ENCODE results near the gene MAPK10.
"Not testable (repeated sequence)": the region's sequence is repeated elsewhere in the genome, so short reads cannot be mapped to it uniquely, and the experiment has no call there.

Gene MAPK10

DNA sequence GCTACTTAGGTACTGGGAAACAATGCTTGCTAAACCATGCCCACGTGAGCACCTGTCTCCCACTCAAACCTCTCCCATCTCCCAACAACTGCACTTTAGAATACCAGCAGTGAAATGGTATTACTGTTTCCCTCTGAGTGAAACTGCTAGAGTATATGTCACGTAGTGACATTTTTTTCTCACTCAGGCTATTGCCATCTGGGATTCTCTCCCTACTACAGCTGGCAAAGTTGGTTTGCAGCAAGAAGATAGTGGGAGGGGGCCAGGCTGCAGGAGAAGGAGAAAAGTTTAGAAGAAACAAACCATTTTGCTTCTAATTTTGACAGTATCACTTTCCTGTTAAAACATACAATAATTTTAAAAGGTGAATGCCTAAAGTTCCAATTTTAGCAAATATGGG lies 358.3 kb downstream of the MAPK10 start:
- FAIRE-seq, result no peak
- DNase-seq (ENCODE audit: insufficient read length, low spot score), result no peak

GRCh38 chr4:85995361-85995760 lies 364.5 kb downstream of the MAPK10 start:
- FAIRE-seq, result no peak
- no peak for DNase-seq (ENCODE audit: insufficient read length, low spot score)

- DNase-seq (ENCODE audit: insufficient read length, low spot score), result no peak
- no peak for FAIRE-seq
Observed at GRCh38 chr4:85994576-85994975, 365.3 kb downstream of the MAPK10 start.

DNA sequence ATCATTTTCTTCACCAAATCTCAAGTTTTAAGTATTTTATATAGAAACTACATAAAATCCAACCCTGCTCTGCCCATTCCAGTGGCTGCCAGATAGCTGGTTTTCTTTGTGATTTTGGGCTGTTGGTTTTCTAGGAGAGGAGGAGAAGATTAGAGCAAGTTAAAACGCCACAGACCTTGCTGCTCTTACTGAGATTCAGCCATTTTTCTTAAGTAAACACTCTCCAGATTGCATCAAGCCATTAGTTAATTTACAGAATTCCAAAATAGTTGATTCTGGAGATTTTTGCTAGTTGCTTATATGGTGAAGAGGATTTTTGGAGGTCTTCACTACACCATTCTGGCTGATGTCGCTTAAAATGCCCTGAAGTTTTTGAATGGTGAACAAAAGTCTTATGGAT lies 366.2 kb downstream of the MAPK10 start:
- DNase-seq (ENCODE audit: insufficient read length, low spot score), result no peak
- FAIRE-seq, result no peak

GRCh38 chr4:85986266-85986665 lies 373.6 kb downstream of the MAPK10 start:
- FAIRE-seq, result no peak

GRCh38 chr4:85979276-85979675 lies 380.6 kb downstream of the MAPK10 start:
- DNase-seq (ENCODE audit: insufficient read length, low spot score) (no peak), FAIRE-seq (peak; percentile 51)

More at GRCh38 chr4:85986266-85986665, 373.6 kb downstream of the MAPK10 start:
- DNase-seq (ENCODE audit: insufficient read length, low spot score), result no peak

DNA sequence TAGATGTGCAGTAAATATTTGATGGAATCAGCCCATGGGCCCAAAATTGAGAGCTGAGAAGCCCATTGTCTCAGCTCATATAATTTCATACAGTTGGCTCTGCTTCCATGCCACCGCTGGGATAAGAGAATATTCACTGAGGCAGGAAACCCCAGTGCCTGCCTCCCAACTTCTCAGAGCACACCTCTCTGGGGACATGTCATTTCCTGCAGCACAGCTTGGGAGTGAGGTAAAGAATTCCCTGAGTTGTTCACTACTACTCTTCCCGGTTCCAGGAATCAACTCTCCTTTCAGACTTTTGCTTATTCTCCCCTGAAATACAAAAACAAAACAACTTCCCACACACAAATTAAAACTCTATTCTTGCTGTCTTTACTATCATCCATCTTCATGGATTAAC lies 389.3 kb downstream of the MAPK10 start:
- FAIRE-seq, result no peak
- DNase-seq (ENCODE audit: insufficient read length, low spot score), result no peak

DNA sequence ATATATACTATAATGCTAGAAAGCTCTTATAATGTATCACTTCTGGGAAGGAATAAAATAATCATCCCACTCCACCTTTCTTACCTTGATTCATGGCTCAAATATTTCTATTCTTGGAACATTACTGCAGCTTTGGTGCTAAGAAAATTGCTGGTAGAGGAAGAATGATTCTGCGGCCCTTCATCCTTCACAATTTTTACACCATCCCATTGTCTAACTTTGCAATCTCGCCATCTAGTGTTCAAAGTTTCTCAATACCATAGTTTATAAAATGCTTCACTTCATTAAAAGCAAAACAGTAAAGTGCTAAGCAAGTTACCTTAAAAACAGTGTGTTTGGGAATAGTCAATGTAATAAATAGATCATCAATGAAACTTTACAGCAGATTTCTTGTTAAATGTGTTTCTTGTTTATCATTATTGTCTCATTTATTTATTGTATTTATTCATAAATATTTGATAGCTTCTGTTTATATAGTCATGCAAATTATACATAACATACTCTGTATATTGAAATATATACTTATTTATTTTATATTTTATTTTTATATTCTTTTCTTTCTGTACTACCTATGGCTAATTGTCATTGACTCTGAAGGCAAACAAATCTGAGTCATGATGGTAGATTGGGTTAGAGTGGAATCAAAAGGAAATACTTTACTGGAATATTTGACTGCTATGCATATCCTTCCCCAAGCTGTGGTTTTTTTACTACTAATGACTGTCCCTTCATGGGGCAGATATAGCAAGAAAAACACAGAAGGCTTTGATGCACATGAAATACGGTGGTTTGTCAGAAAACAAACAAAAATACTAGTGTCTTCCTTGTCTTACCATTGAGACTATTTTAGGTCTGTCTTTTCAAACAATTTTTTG lies 390.7 kb downstream of the MAPK10 start:
- peak; percentile 7 for DNase-seq (ENCODE audit: insufficient read length, low spot score)
- peak; percentile 86 for FAIRE-seq

DNA sequence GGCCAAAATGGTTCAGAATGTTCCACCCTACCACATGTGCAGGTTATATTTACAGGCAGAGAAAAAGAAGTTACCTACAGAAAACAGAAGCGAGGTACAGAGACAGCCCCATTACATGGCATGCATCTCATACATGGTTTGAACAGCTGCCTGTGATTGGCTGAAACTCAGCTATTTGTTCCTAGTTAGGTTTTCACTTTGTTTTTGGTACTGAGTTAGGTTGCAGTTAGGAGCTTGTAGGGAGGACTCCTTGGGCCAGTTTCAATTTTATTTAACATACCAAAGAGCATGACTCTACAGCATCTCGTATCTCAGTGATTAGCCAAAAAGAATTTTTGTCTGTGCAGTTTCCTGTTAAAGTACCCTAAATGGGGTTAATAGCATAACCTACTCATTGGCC lies 392.0 kb downstream of the MAPK10 start:
- DNase-seq (ENCODE audit: insufficient read length, low spot score) (no peak), FAIRE-seq (no peak)

- DNase-seq (ENCODE audit: insufficient read length, low spot score) (no peak), FAIRE-seq (no peak)
Observed at GRCh38 chr4:85966373-85966772, 393.5 kb downstream of the MAPK10 start.

- DNase-seq (ENCODE audit: insufficient read length, low spot score), result no peak
- FAIRE-seq, result no peak
Observed at GRCh38 chr4:85965529-85965928, 394.3 kb downstream of the MAPK10 start.

- DNase-seq (ENCODE audit: insufficient read length, low spot score); FAIRE-seq: not testable (repeated sequence)
Observed at GRCh38 chr4:85965017-85965416, 394.8 kb downstream of the MAPK10 start.

- no peak for FAIRE-seq
Observed at GRCh38 chr4:85964298-85964697, 395.6 kb downstream of the MAPK10 start.

DNA sequence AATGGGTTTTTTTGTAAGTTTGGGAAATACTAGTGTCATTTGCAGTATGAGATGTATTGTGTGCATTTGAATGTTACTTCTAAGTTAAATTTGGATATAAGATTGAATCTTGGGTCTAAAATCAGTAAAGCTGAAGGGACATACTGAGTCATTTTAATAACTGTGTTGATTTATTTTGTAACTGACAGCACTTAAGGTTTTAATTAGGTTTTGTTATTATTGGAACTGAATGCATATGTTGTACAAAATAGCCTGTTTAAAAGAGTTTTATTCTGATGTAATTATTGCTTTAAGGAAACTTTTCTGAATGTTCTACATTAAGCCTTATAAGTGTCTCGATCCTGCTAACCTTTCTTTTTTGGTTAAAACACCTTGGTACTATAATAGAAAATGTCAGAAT lies 396.6 kb downstream of the MAPK10 start:
- FAIRE-seq, result no peak
- no peak for DNase-seq (ENCODE audit: insufficient read length, low spot score)

More at GRCh38 chr4:85964298-85964697, 395.6 kb downstream of the MAPK10 start:
- DNase-seq (ENCODE audit: insufficient read length, low spot score), result no peak

DNA sequence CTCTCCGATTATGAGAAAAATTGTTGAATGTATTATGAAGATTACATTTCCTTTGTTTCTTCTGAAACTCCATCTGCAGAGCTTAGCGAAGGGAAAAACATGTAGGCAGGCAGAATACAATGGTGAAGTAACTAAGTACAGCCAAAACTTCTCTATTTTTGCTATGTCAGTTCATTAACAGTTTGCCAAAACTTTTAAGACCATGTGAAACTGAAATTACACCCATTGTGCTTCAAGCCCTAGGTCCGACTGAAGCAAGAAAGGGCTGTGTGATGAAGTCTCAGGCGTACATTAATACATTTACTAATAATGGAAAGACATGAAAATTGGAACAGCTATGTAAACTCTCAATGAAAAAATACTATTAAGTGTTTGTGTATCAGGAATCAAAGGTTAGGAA lies 398.0 kb downstream of the MAPK10 start:
- no peak for DNase-seq (ENCODE audit: insufficient read length, low spot score)
- no peak for FAIRE-seq

DNA sequence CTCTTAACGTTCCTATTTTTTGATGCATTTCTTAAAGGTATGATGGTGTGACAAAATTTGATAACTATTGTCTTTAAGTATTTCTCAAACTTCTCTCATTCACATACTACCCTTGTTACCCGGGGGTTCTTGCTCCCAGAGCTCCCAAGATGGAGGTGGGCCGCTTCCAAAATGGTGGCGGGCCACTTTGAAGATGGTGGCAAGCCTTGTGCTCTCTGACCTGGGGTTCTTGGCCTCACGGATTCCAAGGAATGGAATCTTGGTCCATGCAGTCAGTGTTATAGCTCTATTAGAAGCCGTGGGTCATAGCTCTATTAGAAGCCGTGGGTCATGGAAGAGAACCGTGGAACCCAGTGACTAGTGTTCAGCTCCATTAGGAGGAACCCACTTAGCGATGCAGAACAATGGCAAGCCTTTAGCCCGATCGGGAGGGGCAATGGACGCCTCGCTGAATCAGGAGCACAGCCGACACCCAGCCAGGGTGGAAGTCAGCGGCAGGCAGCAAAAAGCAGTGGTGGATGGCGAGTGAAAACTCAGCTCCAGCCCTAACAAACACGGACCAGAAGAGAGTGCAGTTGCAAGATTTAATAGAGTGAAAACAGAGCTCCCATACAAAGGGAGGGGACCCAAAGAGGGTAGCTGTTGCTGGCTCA lies 403.4 kb downstream of the MAPK10 start:
- DNase-seq (ENCODE audit: insufficient read length, low spot score), result no peak
- no peak for FAIRE-seq

DNA sequence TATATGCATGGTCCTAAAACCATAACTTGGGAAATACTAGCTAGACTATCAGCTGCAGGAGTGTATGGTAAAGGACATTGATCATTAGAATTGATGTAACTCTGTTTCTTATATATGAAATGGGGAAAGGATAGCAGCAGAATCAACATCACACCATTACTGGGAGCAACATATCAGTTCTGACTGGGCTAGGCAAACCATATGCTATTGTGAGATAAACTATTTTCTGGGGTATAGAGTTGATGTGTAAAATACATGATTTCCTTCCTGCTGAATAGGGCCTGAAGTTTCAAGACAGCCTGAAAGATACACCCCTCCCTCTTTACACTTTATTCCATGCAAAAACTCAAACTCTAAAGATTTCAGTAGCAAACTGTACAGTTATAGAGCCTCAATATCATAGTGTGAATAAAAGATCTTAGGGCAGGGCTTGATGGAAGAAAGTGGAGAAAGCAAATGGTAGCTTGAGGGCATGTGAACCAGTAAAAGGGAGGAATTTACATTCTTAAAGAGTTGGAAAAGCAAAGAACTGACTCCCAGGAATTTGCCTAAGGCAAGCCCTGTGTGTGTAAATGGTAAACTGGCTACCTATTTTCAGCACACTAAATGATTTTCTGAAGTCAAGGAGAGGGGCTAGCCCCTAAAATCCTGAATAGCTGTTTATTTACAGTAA lies 404.1 kb downstream of the MAPK10 start:
- DNase-seq (ENCODE audit: insufficient read length, low spot score) (no peak), FAIRE-seq (no peak)

DNA sequence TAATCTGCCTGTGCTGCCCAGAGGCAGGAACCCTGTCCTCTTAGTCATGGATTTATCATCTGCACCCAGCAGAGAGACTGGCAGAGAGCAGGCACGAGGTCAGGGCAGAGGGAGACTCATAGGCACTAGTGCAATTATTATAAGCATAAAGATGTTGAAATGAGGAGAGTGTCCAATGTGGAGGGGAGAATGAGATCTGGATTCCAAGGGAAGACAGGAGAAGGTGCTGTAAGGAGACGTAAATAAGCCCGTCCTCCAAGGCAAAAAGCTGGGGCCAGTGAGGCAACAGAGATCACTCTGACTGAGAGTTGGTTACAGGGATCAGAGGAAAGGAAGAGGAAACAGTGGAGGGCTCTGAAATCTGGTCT lies 406.2 kb downstream of the MAPK10 start:
- no peak for DNase-seq (ENCODE audit: insufficient read length, low spot score)
- no peak for FAIRE-seq

DNA sequence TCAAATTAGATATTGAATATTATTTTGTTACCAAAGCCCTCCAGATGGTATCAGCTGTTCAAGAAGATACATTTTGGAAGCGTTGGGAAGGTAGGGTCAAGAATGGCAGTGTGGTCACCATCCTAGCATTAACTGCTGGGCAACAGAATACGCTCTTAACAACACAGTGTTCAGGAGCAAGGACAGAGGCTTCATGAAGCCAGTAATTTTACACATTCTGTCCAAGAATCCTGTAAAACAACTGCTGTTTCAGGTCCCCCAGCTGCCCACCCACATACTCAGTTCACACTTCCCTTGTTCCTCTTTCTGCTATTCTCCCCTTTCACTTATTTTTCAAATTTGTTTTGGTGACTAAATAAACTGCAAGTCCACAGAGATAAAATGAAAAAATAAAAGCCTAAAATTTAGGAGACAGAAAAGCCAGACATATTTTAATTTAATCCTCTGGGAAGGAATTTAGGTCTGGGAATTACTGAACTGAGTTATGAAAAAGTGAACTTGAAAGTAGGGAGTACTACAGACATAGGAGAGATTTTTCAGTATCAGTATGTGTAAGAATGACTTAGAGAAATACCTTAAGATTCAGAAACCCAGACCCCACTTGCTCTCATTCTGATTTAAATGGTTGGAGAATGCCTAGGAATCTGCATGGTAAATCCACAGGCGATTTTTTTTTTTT lies 406.7 kb downstream of the MAPK10 start:
- no peak for FAIRE-seq

GRCh38 chr4:85952528-85952927 lies 407.3 kb downstream of the MAPK10 start:
- no peak for FAIRE-seq

More for the DNA sequence above, 406.7 kb downstream of the MAPK10 start:
- DNase-seq (ENCODE audit: insufficient read length, low spot score), result no peak

DNA sequence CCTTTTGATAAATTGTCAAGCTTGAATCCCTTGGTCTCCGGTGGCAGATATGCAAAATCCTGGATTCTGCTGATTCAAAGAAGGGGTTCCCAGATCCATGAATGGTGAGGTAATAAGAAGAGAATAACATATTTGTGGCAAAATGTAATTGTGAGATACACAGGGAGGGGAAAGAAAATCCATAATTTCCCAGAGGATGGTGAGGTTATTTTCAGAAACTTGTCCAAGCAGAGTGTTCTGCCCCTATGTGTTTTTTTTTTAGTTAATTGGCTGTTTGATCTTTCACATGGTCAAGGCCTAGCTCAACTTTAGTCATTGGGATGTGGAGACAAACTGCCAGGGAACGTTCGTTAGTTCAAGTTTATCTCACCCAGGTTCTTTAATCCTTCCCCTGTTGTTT lies 408.8 kb downstream of the MAPK10 start:
- no peak for DNase-seq (ENCODE audit: insufficient read length, low spot score)
- FAIRE-seq, result no peak

More at GRCh38 chr4:85952528-85952927, 407.3 kb downstream of the MAPK10 start:
- DNase-seq (ENCODE audit: insufficient read length, low spot score), result no peak

Data from GM19239 (cell line).